Lower leg skin (tissue), 3 donors: ENCODE data around the gene PSMB1.

Experiments used
- CTCF ChIP-seq, 3 donors: fragments of 450-650 bp; IDR thresholded peaks; one replicate each; pipeline ENCODE4 v1.5.1; 2016; ENCODE audit warnings: antibody characterized with exemption in 3 of 3, mild to moderate bottlenecking in 3 of 3, moderate library complexity in 2 of 3
- POLR2A ChIP-seq, 2 donors: fragments of 450-650 bp; IDR thresholded peaks; one replicate each; pipeline ENCODE4 v1.6.1; 2016 to 2017; ENCODE audit warnings: antibody characterized with exemption in 2 of 2, mild to moderate bottlenecking in 1 of 2, moderate library complexity in 1 of 2

GRCh38 chr6:170529839-170530469 lies 23.2 kb downstream of the PSMB1 start:
- TF ChIP-seq CTCF (IDR thresholded peaks at IDR 0.05) (peak in 1 of 3 donors; percentile 65), POLR2A (IDR thresholded peaks at IDR 0.05) (no peak)
